GM15510 (cell line): Measurements from ENCODE around the gene RALA.

Experiments used
- POLR2A ChIP-seq: IDR thresholded peaks from 3 replicates; pipeline ENCODE4 v1.6.1; 2011; ENCODE audit warnings: borderline replicate concordance; ENCODE audit not compliant: insufficient read length; ENCODE audit errors: extremely low read depth

The RALA gene

DNA sequence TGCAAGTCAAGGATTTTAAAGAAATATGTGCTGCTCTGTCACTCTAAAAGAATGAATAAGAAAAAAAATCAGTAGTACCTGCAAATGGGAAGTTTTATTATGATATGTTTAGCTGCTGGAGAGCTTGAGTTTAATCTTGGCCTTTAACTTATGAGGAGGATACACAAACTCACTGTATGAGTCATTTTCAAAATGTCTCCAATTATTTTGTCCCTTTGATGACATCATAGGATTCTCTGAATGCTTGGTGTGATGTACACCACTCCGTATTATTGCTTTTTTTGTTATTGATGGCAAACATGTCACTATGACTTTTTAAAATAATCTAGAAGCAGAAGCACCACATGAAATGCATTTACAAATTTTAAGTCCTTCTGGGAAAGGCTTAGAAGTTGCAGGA lies 125.8 kb downstream of the RALA start:
- TF ChIP-seq POLR2A: no peak

DNA sequence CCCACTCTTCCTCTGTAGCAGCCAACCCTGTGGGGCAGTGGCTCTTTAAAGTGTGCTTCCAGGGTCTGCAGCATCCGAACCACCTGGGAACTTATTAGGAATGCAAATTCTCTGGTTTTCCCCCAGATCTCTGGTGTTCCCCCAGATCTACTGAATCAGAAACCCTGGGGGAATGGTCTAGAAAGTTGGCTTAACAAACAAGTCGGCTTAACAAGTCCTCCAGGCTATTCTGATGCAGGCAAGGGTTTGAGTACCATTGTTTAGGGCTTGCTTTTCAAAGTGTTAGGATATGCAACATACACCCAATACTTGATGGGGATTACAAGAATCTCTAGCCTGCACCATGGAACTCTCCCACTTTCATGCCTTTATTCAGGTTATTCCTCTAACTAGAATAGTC lies 126.3 kb downstream of the RALA start:
- no peak for TF ChIP-seq POLR2A

GRCh38 chr7:39750253-39751077 lies 127.1 kb downstream of the RALA start:
- TF ChIP-seq POLR2A: no peak

- TF ChIP-seq POLR2A: no peak
Observed at GRCh38 chr7:39753823-39754325, 130.5 kb downstream of the RALA start.

DNA sequence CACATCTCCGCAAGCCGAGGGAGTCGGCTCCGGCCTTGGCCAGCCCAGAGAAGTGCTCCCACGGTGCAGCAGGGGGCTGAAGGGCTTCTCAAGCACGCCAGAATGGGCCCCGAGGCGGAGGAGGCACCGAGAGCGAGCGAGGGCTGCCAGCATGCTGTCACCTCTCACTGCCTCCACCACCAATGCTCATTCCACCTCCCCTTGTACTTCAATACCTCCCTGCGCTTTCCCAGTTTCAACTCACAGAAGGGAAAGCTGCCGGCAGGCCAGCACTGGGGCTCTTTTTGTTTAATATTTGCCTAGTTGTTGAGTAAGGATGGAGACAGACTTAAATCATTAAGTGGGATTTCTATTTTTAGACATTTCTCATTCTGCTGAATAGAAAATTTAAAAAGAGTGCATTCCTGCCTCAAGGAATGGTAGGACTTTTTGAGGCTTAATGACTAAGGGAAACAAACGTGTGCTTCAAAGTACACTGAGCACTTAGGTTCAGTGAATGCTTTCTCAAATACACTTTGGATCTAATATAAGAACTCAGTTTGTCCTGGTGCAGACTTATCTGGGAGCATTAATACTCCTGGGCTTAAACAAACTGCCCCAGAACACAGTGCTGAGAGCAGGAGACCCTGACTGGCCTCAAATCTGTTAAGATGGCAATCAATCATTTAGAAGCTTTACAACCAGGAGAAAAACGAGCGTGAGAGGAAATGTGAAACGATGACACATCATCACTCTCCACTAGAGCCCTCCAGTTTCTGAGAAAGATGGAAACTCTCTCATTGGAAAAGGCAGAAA lies 131.2 kb downstream of the RALA start:
- no peak for TF ChIP-seq POLR2A

GRCh38 chr7:39757604-39758003 lies 134.2 kb downstream of the RALA start:
- no peak for TF ChIP-seq POLR2A
